ENCODE data around the gene ZNF407.

DNA sequence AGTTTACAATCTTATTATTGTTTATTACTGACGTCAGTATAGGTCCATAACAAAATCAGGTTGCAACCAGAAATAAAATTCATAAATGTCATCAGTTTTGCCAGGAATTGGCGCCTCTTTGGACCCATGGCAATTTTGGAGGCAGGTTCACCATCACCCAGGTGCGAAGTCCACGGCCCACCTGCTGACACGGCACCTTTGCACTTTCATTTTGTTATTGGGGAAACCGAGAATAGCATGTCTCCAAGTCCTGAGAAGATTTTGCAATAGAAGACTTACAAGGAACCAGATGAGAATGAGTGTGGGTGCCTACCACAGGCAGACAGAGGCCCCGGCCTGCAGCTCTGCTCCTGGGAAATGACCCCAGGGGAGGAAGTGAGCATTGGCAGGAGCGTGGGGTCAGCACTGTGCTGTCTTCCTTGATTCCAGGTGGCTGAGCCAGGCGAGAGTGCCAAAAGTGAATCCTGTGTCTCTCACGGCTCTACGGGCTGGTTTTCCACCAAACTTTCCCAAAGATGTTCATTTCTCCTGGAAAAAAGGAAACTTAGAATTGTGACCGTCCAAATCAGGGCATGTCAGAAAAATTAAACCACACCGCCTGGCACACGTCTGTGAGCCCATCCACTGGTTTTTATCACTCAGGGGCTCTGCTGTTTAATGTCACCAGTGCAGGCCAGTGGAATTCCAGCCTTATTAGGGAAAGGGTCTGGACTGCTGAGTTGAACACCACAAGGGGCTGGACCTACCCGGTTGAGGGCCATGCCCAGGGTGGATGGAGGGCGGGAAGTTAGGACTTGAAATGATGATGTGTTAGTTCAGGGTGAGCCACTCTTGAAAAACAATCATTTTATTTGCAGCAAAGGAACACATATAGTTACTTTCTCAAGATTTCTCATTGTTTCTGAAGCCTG lies 514.8 kb downstream of the ZNF407 start:
- TF ChIP-seq ZNF394 (tag by site-specific recombination; IDR thresholded peaks at IDR 0.05; ENCODE audit: borderline replicate concordance) (no peak), MYNN (tag by site-specific recombination; IDR thresholded peaks at IDR 0.05; ENCODE audit: borderline replicate concordance) (no peak), ZNF175 (tag by site-specific recombination; IDR thresholded peaks at IDR 0.05) (no peak), ZNF248 (tag by site-specific recombination; IDR thresholded peaks at IDR 0.05) (no peak), ZBTB21 (tag by site-specific recombination; IDR thresholded peaks at IDR 0.05) (no peak), ZBTB20 (tag by site-specific recombination; IDR thresholded peaks at IDR 0.05) (no peak), ZBTB7A (tag by site-specific recombination; IDR thresholded peaks at IDR 0.05; ENCODE audit: low read depth) (no peak), ZSCAN30 (tag by site-specific recombination; IDR thresholded peaks at IDR 0.05) (no peak)
- TF ChIP-seq, protein P1, sequence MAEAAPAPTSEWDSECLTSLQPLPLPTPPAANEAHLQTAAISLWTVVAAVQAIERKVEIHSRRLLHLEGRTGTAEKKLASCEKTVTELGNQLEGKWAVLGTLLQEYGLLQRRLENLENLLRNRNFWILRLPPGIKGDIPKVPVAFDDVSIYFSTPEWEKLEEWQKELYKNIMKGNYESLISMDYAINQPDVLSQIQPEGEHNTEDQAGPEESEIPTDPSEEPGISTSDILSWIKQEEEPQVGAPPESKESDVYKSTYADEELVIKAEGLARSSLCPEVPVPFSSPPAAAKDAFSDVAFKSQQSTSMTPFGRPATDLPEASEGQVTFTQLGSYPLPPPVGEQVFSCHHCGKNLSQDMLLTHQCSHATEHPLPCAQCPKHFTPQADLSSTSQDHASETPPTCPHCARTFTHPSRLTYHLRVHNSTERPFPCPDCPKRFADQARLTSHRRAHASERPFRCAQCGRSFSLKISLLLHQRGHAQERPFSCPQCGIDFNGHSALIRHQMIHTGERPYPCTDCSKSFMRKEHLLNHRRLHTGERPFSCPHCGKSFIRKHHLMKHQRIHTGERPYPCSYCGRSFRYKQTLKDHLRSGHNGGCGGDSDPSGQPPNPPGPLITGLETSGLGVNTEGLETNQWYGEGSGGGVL (tag by site-specific recombination; IDR thresholded peaks at IDR 0.05): no peak
- TF ChIP-seq, protein P2, sequence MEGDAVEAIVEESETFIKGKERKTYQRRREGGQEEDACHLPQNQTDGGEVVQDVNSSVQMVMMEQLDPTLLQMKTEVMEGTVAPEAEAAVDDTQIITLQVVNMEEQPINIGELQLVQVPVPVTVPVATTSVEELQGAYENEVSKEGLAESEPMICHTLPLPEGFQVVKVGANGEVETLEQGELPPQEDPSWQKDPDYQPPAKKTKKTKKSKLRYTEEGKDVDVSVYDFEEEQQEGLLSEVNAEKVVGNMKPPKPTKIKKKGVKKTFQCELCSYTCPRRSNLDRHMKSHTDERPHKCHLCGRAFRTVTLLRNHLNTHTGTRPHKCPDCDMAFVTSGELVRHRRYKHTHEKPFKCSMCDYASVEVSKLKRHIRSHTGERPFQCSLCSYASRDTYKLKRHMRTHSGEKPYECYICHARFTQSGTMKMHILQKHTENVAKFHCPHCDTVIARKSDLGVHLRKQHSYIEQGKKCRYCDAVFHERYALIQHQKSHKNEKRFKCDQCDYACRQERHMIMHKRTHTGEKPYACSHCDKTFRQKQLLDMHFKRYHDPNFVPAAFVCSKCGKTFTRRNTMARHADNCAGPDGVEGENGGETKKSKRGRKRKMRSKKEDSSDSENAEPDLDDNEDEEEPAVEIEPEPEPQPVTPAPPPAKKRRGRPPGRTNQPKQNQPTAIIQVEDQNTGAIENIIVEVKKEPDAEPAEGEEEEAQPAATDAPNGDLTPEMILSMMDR (tag by site-specific recombination; IDR thresholded peaks at IDR 0.05): no peak
- TF ChIP-seq, protein P3, sequence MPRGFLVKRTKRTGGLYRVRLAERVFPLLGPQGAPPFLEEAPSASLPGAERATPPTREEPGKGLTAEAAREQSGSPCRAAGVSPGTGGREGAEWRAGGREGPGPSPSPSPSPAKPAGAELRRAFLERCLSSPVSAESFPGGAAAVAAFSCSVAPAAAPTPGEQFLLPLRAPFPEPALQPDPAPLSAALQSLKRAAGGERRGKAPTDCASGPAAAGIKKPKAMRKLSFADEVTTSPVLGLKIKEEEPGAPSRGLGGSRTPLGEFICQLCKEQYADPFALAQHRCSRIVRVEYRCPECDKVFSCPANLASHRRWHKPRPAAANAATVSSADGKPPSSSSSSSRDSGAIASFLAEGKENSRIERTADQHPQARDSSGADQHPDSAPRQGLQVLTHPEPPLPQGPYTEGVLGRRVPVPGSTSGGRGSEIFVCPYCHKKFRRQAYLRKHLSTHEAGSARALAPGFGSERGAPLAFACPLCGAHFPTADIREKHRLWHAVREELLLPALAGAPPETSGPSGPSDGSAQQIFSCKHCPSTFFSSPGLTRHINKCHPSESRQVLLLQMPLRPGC (tag by site-specific recombination; IDR thresholded peaks at IDR 0.05): no peak
- TF ChIP-seq, protein P4, sequence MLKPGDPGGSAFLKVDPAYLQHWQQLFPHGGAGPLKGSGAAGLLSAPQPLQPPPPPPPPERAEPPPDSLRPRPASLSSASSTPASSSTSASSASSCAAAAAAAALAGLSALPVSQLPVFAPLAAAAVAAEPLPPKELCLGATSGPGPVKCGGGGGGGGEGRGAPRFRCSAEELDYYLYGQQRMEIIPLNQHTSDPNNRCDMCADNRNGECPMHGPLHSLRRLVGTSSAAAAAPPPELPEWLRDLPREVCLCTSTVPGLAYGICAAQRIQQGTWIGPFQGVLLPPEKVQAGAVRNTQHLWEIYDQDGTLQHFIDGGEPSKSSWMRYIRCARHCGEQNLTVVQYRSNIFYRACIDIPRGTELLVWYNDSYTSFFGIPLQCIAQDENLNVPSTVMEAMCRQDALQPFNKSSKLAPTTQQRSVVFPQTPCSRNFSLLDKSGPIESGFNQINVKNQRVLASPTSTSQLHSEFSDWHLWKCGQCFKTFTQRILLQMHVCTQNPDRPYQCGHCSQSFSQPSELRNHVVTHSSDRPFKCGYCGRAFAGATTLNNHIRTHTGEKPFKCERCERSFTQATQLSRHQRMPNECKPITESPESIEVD (tag by site-specific recombination; IDR thresholded peaks at IDR 0.05): no peak
- TF ChIP-seq, protein P5, sequence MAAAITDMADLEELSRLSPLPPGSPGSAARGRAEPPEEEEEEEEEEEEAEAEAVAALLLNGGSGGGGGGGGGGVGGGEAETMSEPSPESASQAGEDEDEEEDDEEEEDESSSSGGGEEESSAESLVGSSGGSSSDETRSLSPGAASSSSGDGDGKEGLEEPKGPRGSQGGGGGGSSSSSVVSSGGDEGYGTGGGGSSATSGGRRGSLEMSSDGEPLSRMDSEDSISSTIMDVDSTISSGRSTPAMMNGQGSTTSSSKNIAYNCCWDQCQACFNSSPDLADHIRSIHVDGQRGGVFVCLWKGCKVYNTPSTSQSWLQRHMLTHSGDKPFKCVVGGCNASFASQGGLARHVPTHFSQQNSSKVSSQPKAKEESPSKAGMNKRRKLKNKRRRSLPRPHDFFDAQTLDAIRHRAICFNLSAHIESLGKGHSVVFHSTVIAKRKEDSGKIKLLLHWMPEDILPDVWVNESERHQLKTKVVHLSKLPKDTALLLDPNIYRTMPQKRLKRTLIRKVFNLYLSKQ (tag by site-specific recombination; IDR thresholded peaks at IDR 0.05; ENCODE audit: borderline replicate concordance): no peak

Measured in HEK293 (cell line).